C4-2B (cell line): ENCODE measurements around the gene TGM2.

Experiments used
- CTCF ChIP-seq: fragments of 450-650 bp; conservative IDR thresholded peaks from 2 replicates; pipeline ENCODE4 v1.5.1; 2017; ENCODE audit warnings: mild to moderate bottlenecking
- ZFX ChIP-seq: fragments of 450-650 bp; IDR thresholded peaks from 2 replicates; pipeline ENCODE4 v1.6.1; 2017

- TF ChIP-seq CTCF (no peak), ZFX (no peak)
These were observed 39.7 kb downstream of the TGM2 start for GRCh38 chr20:38125157-38126056.
